GM18519 (cell line): Measurements from ENCODE around the gene GABRG3.

Experiments
- ATAC-seq: cut with Tn5 transposase; IDR thresholded peaks from one replicate; pipeline ENCODE4 v1.9.1; 2021; ENCODE audit warnings: mild to moderate bottlenecking, moderate library complexity; ENCODE audit not compliant: unreplicated experiment, low FRiP score

The GABRG3 gene

DNA sequence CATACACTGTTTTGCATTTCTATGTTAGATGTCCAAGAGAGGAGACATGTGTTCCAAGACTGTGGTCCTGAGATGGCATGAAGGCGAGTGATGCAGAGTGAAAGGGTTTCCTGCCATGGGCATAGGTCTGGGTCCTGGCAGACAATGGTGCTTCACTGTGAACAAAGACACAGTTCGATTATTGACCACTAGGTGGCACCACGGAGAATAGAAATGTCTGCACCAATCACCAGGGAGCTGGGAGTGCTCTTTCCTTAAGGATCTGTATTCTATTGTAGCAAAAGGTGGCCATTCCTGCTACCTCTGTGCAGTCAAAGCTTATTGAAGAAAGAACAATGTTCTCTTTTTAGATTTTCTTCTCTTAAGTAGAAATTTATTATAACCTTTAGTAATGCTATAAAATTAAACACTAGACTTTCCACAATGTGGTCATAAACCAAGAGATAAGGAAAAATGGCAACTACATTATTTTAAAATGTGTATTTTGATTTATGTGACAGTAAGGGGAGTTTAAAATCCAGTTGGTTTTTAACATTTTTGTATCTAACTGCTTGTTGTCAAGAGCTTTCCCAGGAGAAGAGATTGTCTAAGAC, 88.7 kb downstream of the GABRG3 start:
- ATAC-seq, result peak; percentile 58

- ATAC-seq, result no peak
Measured at GRCh38 chr15:27061739-27062138, 90.8 kb downstream of the GABRG3 start.

DNA sequence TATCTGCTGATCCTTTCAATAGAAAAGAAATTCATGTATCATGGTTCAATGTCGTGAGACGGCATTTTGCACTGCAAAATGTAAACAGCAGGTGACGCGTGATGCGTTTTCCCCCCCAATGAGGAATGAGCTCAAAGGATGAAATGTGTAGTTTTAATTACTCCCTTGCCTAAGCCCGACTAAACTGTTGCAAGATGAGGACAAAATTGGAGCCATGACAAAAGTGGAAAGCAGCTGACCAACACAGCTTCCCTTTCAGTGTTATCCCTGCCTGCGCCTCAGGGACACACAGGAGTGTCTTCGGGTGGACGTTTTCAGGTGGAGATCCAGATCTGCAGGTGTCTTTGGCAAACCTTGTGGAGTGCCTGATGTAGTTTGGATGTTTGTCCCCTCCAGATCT, 92.0 kb downstream of the GABRG3 start:
- ATAC-seq, result no peak

- ATAC-seq, result no peak
Measured at GRCh38 chr15:27064080-27064479, 93.1 kb downstream of the GABRG3 start.

DNA sequence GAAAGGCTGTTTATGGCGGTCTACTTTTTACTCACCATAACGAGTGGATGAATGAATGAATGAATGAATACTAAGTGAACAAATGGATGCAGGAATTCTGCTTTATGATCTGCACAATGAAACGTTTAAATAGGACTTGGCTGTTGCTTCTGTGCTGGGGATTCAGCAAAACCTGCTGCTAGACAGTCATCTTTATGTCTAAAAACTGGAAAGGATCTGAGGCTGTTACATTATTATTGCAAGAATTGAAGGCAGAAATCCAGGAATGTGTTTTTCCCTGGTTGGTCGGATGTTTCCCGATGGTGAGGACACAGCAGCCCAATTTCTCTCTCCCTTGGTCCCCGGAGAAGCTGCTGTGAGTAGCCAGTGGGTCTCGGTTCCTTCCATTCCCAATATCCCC, 94.2 kb downstream of the GABRG3 start:
- ATAC-seq, result no peak

- ATAC-seq, result no peak
Measured at GRCh38 chr15:27065785-27066184, 94.8 kb downstream of the GABRG3 start.

DNA sequence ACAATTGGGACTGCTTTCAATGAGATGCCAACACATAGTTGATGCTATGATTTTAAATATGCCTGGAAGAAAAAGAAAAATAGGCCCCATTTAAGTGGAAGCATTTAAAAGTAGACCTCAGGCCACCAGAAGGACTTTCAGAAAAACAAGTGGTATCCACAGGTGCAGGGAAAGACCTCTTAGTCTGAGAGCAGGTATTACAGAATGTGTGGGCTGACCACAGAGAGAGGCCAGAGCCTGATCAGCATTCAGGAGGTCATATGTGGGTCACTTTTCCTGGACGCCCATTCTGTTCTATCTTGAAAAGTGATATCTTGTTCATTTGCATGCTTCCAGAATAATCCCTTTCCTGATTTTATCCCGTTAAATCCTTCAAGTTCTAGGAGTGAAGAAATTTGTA, 95.5 kb downstream of the GABRG3 start:
- no peak for ATAC-seq

GRCh38 chr15:27067175-27067574, 96.2 kb downstream of the GABRG3 start:
- no peak for ATAC-seq

- no peak for ATAC-seq
Measured at GRCh38 chr15:27070841-27071240, 99.9 kb downstream of the GABRG3 start.

DNA sequence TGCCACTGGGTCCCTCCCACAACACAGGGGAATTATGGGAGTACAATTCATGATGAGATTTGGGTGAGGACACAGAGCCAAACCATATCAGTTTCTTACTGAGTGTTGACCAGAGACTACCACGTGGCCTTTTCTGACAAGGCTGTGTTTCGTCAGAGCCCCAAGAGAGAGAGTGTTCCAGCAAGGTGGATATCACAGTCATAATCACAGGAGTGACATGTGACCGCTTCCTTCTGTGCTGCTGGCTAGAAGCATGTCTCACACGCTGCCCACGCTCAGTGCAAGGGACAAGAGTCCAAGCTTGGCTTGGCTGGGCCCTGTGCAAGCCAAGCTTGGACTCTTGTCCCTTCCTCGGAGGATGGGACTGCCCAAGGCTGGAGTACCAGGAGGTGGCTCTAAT, 103.2 kb downstream of the GABRG3 start:
- no peak for ATAC-seq

- no peak for ATAC-seq
Measured at GRCh38 chr15:27077790-27078189, 106.8 kb downstream of the GABRG3 start.

DNA sequence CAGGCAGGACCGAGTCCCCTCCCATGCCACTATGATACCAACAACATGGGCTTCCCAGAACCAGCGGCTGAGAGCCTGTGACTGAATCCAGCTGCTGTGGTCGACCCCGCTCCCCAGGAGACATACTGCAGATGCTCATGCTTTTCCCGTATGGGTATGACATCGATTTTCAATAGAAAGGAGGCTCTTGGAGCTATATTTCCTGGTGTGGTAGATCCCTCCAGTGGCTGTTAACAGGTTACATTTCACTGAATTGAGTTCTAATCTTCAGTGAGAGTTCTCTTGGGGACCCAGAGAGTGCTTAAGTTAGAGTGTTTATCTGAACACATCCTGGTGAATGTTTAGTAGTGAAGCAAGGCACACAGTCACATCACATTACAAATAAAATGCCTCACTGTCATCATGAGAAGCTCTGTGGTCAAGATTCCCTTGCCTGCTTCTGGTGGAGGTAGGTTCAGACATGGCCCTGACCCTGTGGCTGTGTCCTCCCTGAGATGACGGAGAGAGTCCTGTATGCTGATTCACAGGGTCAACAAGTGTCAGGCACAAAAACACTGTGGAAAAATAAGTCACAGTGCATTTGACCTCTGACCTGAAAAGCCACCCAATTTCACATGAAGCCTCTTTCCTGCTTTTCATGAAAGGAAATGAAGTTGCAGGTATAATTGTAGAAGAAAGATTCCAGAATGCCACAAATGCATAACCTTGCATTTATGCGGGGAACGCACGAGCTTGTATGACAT, 110.9 kb downstream of the GABRG3 start:
- no peak for ATAC-seq

GRCh38 chr15:27082526-27082925, 111.5 kb downstream of the GABRG3 start:
- ATAC-seq, result no peak

DNA sequence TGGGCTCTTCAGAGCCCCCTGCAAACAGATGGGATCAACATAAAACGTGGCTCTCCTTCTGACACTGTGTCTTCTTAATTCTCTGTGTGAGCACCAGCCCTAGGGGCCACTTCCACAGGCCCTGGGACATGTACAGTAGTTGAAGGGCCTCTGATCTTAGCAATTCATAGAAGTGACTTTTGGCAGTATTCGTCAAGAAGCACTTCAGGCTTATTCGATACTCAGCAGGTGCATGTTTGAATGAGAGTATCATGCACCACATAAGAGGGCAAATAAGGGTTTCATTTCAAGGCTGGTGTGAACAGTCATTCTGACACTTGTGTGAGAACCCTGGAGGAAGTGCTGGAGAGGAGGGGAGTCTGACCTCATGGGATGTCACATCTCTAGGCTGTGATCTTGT, 113.9 kb downstream of the GABRG3 start:
- no peak for ATAC-seq

DNA sequence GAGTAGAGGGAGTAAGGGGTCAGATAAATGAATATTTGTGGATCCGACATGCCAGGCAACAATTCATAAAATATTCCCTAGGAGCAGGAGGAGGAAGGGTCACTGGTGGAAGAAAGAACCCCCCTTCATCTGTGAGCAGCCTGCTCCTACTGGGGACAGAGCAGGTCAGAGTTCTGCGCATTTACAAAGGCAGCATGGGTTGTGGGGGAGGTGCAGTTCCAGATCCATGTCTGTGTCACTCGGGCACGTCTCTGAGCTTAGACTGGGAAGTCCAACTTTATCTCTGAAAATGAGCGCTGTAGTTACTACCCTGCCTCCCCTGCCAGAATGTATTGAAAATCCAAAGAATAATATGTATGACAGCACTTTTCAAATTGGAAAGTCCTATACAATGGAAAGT, 115.2 kb downstream of the GABRG3 start:
- no peak for ATAC-seq

- ATAC-seq, result no peak
Measured at GRCh38 chr15:27086805-27087204, 115.8 kb downstream of the GABRG3 start.

DNA sequence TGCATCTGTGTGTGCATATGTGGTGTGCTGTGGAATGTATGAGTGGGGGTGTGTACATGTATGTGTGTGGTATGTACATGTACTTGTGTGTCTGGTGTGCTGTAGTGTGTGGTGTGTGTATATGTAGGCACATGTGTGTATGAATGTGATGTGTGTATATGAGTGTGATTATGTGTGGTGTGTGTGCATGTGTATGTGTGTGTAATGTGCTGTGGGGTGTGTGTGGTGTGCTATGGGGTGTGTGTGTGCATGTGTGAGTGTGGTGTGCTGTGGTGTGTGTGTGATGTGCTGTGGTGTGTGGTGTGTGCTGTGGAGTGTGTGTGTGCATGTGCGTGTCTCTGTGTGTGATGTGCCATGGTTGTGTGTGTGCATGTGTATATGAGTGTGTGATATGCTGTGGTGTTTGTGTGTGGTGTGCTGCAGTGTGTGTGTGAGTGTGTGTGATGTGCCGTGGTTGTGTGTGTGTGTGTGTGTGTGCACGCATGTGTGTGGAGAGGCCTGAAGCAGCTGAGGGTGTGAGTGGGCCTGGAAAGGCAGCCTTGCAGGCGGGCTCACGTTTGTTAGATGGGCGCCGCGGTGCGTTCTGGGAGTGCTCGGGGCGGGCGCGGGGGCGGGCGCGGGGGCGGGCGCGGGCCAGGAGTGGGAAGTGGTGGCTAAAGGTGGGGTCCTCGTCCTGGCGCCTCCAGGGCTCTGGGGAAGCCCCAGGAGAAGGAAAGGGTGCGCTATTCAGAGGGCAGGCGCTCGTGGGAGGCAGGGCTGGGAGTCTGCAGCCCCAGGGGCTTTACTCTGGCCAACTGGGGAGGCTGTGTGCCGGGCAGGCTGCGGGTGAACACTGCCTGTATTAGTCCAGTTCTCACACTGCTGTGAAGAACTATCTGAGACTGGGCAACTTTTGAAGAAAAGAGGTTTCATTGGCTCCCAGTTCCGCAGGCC, 116.9 kb downstream of the GABRG3 start:
- no peak for ATAC-seq

GRCh38 chr15:27088584-27089232, 117.7 kb downstream of the GABRG3 start:
- ATAC-seq, result no peak

GRCh38 chr15:27089233-27089586, 118.2 kb downstream of the GABRG3 start:
- no peak for ATAC-seq

- ATAC-seq, result no peak
Measured at GRCh38 chr15:27089676-27090075, 118.7 kb downstream of the GABRG3 start.
